Left colon (tissue), 2 donors: ENCODE results near the gene TLE1. TPM values are rescaled to one million over a fixed set of nuclear protein-coding genes. Genes with fewer than 3 reads are reported as not detected.

Experiments used
- ATAC-seq: fragments of 200-7000 bp; cut with Tn5 transposase; one replicate; pipeline ENCODE4 v1.9.1; 2020; ENCODE audit warnings: mild to moderate bottlenecking, moderate library complexity
- DNase-seq, 2 donors: peaks; one replicate each; pipeline ENCODE4 v3.0.0-alpha.2; 2020
- intact Hi-C, 2 donors: fragments of 100-400 bp; cut with DNase I in 1 of 2; cut with micrococcal nuclease in 1 of 2; formaldehyde crosslinking; loops; one replicate each; pipeline versions ENCODE4 v1.11.2 to v1.14.0; 2022; cut with DNase I, micrococcal nuclease
- total RNA-seq, 2 donors: library from RNA; stranded (reverse); fragmentation: NEBNext Ultra II Directional; extraction: Animal tissue kit (Norgen Biotek cat#: 25700); gene quantifications; one replicate each; pipeline ENCODE4 v1.2.1, GENCODE V29; 2021
- donor health status: DM: no; HTN: no; CAD: no.
- donor health status: DM: yes; HTN: yes; CAD: no.

TLE1 gene
- total RNA-seq, 2 donors from 2014 or later = 48.6 to 65.8 TPM

GRCh38 chr9:81688262-81689092, 870 bp downstream of the TLE1 start:
- intact Hi-C loops = loop anchor here in 1 of 2 donors (10.0 kb wide), 2 partner anchors 164 to 294 kb away; no protein-coding TSS in a partner anchor
- peak; percentile 71 to 72 for DNase-seq

DNA sequence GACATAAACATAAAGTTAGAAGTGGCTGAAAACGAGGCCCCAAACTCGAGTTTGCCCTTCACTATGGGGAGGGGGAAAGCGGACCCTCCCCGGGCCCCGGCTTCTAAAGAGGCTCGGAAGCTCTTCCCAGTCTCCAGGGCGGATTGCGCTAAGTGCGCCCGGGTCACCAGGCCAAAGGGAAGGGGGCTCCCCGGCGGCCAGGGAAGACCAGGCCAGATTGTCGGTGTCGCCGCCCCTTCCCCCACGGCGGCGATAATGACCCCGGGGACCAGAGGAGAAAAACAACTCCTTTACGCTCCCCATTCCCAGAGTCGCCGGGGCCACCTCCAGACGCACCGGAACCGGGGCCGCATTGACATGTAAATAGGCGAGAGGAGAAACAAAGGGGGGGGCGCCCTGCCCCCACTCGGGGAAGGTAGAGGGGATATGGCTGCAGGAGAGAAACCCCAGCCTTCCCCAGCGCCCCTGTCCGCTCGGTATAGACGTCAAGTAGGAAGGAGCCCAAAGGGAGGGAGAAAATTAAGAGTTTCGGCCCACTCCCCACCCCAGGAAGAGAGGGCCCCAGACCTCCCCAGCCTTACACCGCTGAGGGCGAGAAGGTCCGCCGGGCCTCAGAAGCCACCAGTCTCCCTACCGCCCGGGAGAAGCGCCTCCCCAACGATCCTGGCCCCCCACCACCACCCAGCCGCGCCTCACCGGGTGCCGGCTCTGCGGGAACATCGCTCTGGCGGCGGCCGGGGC, 1.7 kb downstream of the TLE1 start:
- intact Hi-C loops = loop anchor here in 1 of 2 donors (10.0 kb wide), 2 partner anchors 163 to 293 kb away; no protein-coding TSS in a partner anchor
- peak; percentile 66 to 72 for DNase-seq
- no peak for ATAC-seq

More at GRCh38 chr9:81688262-81689092, 870 bp downstream of the TLE1 start:
- peak; percentile 42 for ATAC-seq

DNA sequence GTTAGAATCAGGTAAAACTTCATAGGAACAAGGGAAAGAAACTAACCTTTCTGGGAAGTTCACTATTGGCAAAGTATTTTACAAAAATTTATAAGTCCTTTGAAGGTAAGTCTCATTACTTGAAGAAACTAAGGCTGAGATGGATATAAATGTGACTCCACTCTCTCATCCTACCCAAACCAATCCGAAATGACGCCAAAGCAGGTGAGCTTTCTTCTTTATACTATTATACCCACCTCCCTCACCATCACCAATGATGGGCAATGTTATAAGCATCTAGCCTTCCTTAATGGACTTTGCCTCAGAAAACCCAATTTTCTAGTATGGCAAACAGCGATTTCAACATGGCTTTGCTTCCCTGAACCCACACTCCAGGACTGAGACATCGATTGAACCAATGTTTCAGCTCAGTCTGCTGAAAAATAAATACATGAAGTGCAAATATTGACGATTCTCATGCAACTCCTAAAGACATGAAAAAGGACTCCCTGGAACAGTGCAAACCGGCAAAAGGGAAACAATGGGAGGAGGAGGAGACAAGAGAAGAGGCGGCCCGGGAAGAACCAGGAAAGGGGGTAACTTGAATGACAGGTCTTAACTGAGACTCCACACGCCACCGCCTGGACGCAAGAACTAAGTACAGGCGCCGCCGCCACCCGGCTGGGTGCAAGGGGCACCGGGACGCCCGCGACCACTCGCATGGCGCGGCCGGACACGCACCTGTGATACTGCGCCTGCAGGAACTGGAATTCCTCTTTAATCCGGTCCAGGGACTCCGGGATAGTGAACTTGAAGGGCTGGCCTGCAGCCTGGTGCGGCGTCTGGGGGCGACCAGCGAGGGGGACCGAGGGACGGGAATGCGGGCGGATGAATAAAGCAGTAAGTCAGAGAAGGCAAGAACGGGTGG, 2.5 kb downstream of the TLE1 start:
- ATAC-seq = peak; percentile 49
- DNase-seq = peak; percentile 90
- intact Hi-C loops = loop anchor here in 1 of 2 donors (10.0 kb wide), 2 partner anchors 162 to 292 kb away; no protein-coding TSS in a partner anchor

DNA sequence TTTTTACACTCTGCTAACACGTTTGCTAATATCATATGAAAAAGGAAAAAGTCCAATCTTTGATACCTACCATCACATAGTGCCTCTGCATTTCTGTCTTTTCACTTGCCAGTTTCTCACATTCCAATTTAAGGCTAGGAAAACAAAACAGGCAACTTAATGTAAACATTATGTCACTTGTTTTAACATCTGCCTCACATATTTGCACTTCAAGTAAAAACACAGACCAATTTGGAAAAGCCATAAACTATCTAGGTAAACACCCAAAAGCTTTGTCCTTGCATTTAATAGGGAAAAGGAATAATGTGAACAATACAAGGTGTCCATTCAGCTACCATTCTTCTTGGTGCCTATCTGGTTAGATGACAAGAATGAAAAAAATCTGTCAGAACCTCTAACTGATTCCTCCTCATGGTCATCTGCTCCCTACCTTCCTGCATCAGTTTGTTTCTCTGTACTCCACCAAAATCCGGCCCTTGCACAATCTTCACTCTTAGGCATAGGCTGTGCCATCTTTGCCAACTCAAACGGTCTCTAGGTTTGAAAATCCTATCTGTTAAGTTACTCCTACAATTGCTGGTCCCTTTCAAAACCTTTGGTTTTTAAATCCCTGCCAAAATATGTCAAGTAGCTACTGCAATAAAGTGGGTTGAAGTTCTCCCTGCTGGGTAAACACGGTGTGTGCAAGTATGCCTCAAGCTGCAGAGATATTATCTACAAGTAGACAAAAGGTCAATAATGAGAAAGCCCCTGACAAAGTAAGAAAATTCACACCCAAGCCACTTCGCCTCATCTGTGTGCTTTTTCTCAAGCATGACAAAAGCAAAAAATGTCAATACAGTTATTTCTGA, 3.4 kb downstream of the TLE1 start:
- no peak for ATAC-seq
- intact Hi-C loops = loop anchor here in 1 of 2 donors (10.0 kb wide), 2 partner anchors 161 to 291 kb away; no protein-coding TSS in a partner anchor
- no peak for DNase-seq

GRCh38 chr9:81684635-81685034, 4.7 kb downstream of the TLE1 start:
- DNase-seq = no peak
- intact Hi-C loops = loop anchor here in 1 of 2 donors (10.0 kb wide), 2 partner anchors 160 to 290 kb away; no protein-coding TSS in a partner anchor
- ATAC-seq = no peak

DNA sequence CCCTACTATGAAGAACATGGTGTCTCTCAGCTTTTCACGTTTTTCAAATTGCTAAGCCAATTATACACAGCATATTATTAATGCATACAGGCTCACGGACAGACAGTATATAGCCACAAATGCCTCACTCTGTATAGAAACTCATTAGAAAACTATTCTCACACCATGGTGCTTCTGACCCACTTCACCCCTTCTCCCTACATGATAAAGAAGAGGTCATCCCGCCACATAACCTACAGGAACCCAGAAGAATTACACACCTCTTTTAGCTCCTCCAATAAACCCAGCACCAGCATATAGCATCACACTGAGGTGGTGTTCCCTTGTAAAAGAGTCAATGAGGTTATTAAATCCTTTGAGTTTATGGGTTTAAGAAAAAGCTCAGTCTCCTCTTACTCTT, 5.6 kb downstream of the TLE1 start:
- no peak for DNase-seq
- ATAC-seq = no peak
- intact Hi-C loops = loop anchor here in 1 of 2 donors (10.0 kb wide), 2 partner anchors 159 to 289 kb away; no protein-coding TSS in a partner anchor

GRCh38 chr9:81683238-81683637, 6.1 kb downstream of the TLE1 start:
- intact Hi-C loops = loop anchor here in 1 of 2 donors (10.0 kb wide), 2 partner anchors 158 to 288 kb away; no protein-coding TSS in a partner anchor
- ATAC-seq (no peak), DNase-seq (no peak)

DNA sequence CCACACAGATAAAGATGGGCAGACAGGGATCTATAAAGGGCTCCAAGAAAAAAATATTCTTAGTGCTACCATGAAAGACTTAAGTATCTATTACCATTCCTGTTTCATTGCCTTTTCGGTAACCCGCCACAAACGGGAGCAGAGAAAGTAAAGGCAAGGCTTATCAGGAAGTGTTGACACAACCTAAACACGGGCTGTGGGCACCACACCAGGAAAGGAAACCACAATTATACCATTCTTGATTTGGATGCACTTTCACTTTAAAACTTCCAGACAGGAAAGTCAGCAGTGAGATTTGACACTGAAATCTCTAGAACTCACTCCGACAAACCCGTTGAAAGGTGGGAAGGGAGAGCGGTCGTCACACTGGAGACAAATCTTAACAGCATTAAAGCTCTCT, 6.5 kb downstream of the TLE1 start:
- intact Hi-C loops = loop anchor here in 1 of 2 donors (10.0 kb wide), 2 partner anchors 158 to 288 kb away; no protein-coding TSS in a partner anchor
- ATAC-seq (peak; percentile 43), DNase-seq (peak; percentile 32 to 44)

DNA sequence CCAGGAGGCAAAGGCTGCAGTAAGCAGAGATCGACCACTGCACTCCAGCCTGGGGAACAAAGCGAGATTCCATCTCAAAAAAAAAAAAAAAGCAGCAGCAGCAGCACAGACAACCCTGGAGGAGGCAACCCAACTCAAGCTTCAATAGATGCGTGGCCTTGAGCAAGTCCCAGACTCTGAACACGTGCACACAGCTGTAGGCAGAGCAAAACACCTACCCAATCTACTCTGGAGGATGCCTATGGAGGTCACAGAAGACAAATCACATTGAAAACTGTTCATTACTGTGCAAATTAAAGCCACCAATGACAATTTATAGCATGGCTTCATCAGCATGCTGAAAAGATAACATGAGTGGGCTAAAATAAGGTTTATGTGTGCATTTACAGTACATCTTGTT, 7.2 kb downstream of the TLE1 start:
- intact Hi-C loops = loop anchor here in 1 of 2 donors (10.0 kb wide), 2 partner anchors 157 to 287 kb away; no protein-coding TSS in a partner anchor
- ATAC-seq (no peak), DNase-seq (no peak)

GRCh38 chr9:81680506-81680905, 8.8 kb downstream of the TLE1 start:
- intact Hi-C loops = loop anchor here in 1 of 2 donors (10.0 kb wide), 2 partner anchors 156 to 286 kb away; no protein-coding TSS in a partner anchor
- DNase-seq (no peak), ATAC-seq (no peak)

DNA sequence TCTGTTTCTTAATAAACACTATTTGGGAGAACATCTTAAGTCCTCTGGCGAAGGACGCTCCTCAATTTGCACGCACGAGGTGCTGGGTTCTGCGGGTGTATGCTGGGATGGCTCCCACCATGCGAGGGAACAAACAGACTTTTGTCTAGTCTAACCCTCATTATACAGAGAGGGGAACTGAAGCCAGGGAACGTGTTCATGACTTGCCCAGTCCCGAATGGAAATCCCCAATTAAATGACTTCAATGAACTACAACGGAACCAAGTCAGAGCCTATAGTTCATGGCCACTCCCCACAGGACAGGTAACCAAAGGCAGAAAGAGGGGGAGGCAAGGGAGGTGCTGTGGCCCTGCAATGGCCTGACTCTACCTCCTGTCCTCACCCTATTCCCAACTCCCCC, 9.3 kb downstream of the TLE1 start:
- ATAC-seq = no peak
- intact Hi-C loops = loop anchor here in 1 of 2 donors (10.0 kb wide), 2 partner anchors 155 to 285 kb away; no protein-coding TSS in a partner anchor
- no peak for DNase-seq

- no peak for ATAC-seq
- intact Hi-C loops = loop anchor here in 1 of 2 donors (10.0 kb wide), 1 partner anchor 63 kb away; no protein-coding TSS in a partner anchor
- DNase-seq = no peak
These were observed 11.3 kb downstream of the TLE1 start for GRCh38 chr9:81678088-81678487.

DNA sequence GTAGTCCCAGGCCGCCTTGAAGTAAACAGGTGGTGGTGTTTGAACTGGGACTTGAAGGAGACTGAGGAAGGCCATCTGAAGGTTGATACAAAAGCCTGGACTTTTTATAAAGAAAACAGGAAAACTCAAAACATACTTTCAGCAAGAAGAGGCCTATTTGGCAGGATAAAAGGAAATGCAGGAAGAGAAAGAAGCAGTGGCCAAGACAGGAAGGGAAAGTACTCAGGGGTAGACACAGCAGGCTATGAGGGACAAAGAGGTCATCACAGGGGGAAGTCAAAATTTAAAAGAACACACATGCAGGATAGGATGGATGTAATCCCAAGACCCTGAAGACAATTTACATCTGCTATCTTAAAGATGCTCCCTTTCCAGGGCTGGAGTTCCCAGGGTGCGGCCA, 13.0 kb downstream of the TLE1 start:
- no peak for ATAC-seq
- intact Hi-C loops = loop anchor here in 1 of 2 donors (10.0 kb wide), 1 partner anchor 62 kb away; no protein-coding TSS in a partner anchor
- DNase-seq = no peak

DNA sequence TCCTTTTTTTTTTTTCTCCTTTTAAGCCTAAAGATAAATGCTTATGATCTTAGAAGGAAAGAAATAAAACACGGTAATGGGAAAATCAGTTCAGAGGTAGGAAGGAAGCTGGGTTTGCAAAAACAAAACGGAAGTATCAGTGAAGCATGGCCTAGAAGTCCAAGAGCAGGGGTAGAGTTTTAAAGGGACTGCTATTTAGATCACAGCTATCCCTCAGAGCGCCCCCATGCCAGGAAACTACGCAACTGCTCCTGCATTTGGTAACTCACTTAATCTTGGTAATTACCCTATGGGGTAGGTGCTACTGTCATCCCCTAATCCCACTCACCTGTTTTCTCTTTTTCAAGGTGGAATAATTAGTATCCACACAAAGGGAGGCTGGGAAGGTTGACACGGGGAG, 16.0 kb downstream of the TLE1 start:
- intact Hi-C loops = loop anchor here in 1 of 2 donors (10.0 kb wide), 1 partner anchor 59 kb away; no protein-coding TSS in a partner anchor
- no peak for DNase-seq
- ATAC-seq = no peak

GRCh38 chr9:81671880-81672280, 17.5 kb downstream of the TLE1 start:
- intact Hi-C loops = loop anchor here in 1 of 2 donors (10.0 kb wide), 1 partner anchor 57 kb away; no protein-coding TSS in a partner anchor
- DNase-seq = peak; percentile 61 to 85
- peak; percentile 37 for ATAC-seq

DNA sequence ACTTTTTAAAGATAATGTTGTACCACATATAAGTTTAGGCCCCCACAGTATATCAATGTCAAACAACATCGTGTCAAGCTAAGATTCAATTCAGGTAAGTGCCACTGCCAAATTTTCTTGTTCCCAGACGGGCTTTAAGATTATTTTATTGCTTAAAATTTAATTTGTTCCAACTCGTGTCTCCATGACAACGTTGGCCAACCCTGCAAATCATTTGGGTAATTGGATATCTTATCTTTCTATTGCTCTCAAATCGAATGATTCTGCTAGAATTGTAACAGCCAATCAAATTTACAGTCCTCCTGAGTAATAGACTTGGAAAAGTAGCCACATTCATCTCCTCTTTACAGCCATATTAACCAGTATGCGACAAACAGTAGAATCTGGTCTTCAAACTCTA, 19.5 kb downstream of the TLE1 start:
- intact Hi-C loops = loop anchor here in 1 of 2 donors (10.0 kb wide), 1 partner anchor 55 kb away; no protein-coding TSS in a partner anchor

More for the DNA sequence above, 19.5 kb downstream of the TLE1 start:
- no peak for DNase-seq
- ATAC-seq = no peak
